ENCODE data around the gene PROCR.
"Not testable (repeated sequence)": the region's sequence is repeated elsewhere in the genome, so short reads cannot be mapped to it uniquely, and the experiment has no call there.

The PROCR gene

DNA sequence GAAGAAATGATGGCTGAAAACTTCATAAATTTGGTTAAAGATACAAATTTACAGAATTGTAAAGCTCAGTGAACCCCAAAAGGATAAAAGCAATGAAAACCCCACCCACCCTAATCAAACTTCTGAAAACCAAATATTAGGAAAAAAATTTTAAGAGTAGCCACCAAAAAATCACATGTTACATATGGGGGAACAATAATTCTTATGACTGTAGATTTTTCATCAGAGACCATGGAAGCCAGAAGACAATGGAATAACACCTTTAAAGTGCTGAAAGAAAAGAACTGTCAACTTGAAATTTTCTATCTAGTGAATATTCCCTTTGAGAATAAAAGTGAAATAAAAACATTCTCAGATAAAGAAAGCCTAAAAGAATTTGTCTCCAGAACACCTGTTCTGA lies 24.4 kb downstream of the PROCR start:
- DNase-seq: no peak

GRCh38 chr20:35199740-35200139 lies 27.9 kb downstream of the PROCR start:
- no peak for DNase-seq

DNA sequence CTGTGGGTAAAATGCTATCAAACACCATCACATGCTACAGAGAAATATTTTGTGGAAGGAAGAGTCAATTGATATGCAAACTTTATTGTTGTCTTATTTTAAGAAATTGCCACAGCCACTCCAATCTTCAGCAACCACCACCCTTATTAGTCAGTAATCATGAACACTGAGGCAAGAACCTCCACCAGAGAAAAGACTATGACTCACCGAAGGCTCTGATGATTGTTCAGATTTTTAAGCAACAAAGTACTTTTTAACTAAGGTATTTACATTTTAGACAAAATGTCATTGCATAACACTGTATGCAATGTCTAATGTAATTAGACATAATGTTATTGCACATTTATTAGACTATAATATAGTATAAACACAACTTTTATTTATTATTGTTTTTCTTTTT lies 28.4 kb downstream of the PROCR start:
- no peak for DNase-seq

GRCh38 chr20:35201467-35201866 lies 29.6 kb downstream of the PROCR start:
- DNase-seq: not testable (repeated sequence)

DNA sequence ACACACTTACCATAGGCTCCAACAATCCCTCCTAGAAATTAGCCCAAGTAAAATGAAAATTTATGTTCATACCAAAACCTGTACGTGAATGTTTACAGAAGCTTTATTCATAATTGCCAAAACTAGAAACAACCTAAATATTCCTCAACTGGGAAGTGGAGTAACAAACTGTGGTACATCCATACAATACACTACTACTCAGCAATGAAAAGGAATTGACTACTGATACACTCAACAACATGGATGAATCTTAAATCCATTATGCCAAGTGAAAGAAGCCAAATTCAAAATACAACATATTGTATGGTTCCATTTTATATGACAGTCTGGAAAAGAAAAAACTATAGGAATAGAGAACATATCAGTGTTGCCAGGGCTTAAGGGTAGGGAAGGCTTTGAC lies 34.9 kb downstream of the PROCR start:
- no peak for DNase-seq

DNA sequence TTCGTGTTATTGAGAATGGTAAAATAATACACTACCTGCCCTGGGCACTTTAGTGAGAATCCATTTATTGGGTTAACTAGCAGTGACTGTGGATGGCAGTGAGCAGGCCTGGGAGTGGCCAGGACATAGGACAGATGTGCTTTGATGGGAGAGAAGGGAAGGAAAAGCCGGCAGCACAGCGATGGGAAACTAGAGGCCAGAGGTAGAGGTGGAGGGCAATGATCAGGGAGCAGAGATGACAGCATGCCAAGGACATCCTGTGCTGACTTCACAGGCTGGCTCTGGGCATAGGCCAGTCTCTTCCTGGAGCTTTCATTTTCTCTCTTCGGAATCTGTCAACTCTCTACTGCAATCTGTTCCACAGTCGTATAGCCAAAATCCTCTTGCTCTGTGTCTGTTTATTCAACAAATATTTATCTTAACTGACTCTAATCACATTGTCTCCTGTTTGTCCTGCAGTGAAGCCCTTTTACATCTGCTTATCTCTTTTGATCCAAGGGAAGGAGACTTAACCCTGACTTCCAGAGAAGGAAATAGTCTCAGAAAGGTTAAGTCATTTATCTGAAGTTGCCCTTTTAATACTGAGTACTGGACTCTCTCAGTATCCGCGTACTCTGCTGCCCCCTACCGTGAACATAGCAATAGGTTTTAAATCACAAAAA lies 36.2 kb downstream of the PROCR start:
- peak; percentile 48 to 73 for DNase-seq

DNA sequence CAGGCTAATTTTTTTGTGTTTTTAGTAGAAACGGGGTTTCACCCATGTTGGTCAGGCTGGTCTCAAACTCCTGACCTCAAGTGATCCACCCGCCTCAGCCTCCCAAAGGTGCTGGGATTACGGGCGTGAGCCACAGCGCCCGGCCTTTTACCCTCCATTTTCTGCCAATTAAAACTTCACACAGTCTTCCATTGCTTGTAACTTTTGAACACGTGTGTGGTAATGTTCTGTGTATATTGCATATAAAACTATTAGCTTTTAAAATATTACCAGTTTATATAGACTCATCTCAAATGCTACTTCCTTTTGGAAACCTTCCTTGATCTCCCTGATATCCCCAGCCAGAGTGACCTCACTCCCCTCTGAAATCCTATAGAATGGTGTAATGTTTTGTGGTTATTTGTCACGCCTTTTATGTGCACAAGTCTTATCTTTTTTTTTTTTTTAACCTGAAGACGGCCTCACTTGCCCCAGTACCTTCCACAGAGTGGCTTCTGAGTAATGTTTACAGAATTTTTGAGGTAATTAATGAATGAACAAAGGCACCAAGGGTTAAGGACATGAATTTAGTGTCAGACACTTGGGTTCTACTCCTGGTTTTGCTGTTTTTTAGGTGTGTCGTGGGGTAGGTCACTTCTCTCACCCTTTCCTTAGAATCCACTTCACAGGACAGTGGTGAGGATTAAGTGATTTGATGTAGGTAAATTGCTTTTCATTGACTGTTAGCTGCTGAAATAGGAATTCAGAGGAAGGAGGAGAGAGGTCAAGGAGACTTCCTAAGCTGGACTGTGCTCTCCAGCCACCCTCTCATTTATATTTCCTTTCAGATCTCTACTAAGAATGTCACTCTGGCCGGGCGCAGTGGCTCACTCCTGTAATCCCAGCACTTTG lies 43.4 kb downstream of the PROCR start:
- no peak for DNase-seq

DNA sequence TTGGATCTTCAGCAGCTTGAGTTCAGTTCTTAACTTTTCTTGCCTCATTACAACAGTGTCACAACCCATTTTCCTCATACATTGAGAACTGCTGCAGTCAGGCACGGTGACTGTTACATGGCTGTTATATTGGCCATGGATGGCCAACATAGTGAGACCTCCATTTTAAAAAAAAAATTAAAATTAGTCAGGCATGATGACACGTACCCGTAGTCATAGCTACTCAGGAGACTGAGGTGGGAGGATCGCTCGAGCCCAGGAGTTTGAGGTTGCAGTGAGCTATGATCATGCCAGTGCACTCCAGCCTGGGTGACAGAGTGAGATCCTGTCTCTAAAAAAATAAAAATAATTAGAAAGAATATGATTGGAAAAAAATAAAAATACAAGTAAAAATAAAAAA lies 44.7 kb downstream of the PROCR start:
- no peak for DNase-seq

GRCh38 chr20:35223941-35224340 lies 52.1 kb downstream of the PROCR start:
- DNase-seq: no peak

GRCh38 chr20:35224536-35224935 lies 52.7 kb downstream of the PROCR start:
- no peak for DNase-seq

DNA sequence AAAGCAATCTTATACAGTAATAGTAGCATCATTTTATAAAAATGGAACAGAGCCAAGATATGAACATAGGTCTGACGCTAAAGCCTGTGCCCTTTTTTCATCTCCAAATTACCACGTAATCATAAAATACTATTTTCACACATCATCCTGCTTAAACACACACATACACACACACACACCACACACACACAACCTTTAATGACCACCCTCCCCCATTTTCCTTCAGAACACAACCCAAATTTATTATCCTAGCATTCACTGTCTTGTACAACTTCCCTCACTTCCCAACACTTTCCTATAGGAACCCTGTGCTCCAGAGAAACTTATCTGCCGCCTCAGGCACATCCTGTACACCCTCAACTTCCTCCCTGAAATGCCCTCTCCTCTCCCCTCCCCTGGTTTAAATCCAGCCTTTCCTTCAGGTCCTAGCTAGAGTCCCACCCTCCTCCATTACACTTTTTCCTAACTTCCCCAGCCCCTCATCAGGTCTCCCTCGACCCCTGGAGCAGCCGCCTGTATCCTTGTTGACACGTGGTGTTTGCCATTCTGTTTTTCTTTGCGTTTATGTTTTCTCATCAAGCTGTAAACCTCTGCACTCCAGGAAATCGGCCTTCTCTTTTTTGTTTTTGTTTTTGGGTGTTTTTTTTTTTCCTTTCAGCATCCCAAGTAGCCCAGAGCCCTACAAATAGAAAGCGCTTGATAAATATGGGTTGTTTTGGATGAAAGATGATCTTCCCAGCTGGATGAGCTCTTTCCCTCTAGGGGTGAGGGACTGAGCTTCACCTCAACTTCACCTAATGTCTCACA lies 53.6 kb downstream of the PROCR start:
- no peak for DNase-seq

DNA sequence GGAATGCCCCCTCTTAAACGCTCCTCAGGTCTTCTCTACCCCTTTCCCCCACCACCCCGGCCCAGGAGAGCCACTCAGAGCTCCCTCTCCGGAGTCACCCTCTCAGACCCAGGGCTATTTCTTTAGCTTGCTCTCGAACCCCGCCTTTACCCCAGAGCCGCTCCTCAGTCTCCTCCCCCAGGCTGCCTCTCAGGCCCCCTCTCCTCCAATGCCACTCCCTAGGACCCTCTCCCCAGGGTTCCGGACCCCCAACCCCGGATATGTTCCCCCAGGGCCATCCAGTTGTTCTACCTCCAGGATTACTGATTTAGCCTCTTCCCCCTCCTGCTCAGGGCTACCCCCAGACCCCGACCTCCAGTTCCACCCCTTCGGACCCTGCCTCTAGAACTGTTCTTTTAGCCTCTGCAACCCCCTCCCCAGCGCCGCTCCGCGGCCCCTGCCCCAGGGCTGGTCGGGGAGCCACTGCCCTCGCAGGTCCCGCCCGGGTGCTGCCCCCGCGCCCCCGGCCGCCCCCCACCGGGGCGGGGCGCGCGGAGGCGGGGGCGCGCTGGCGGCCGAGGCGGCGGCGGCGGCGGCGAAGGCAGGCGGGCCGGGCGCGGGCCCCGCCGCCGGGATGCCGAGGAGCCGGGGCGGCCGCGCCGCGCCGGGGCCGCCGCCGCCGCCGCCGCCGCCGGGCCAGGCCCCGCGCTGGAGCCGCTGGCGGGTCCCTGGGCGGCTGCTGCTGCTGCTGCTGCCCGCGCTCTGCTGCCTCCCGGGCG lies 54.4 kb downstream of the PROCR start, which contains the start of gene MMP24:
Gene MMP24 (plus strand): TSS at position 565 of the 758 bp plus-strand sequence. CDS start 49 bp downstream, at position 614.
- no peak for DNase-seq

All from NCI-H1930 (cell line).